Fibroblast of skin of abdomen (primary cell): ENCODE data around the gene RAD51B.

ENCODE experiments used
- DNase-seq: peaks from one replicate; pipeline ENCODE4 v3.0.0-alpha.2; 2013

RAD51B gene

GRCh38 chr14:68735856-68736255 lies 916.3 kb downstream of the RAD51B start:
- DNase-seq = no peak

GRCh38 chr14:68736471-68736871 lies 916.9 kb downstream of the RAD51B start:
- no peak for DNase-seq

DNA sequence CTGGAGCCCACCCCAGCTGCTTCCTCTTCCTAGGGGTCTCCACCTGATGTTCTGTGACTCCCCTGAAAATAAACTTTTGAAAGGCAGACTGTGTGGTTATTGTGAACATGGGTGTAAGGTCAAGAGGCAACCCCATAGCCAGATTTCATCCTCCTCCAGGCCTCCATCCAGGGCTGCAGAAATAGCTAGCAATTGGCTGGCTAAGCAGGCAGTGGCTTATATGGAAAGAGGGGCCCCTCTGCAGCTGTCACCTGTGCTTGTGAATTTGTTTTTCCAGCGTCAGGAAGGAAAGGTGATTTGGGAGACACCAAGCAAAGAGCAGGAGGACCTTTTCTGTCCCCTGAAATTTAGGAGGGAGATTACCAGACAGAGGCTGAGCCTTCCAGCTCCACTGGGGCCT lies 917.5 kb downstream of the RAD51B start:
- DNase-seq = no peak

DNA sequence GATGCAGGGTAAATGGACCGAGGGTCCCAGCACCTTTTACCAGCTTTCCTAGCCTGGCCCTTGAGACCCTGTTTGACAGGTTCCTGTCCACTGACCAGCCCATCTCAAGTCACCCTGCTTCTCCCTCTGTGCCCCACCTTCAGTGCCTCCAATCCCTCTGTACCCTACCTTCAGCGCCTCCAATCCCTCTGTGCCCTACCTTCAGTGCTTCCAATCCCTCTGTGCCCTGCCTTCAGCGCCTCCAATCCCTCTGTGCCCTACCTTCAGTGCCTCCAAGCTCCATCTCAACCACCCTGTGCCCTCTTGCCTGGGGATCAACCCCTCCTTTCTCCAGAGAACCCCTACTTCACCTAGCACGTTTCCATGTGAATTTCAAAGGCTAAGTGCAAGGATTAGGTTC lies 919.0 kb downstream of the RAD51B start:
- DNase-seq = no peak

- DNase-seq = no peak
Measured at GRCh38 chr14:68739701-68740100, 920.1 kb downstream of the RAD51B start.

DNA sequence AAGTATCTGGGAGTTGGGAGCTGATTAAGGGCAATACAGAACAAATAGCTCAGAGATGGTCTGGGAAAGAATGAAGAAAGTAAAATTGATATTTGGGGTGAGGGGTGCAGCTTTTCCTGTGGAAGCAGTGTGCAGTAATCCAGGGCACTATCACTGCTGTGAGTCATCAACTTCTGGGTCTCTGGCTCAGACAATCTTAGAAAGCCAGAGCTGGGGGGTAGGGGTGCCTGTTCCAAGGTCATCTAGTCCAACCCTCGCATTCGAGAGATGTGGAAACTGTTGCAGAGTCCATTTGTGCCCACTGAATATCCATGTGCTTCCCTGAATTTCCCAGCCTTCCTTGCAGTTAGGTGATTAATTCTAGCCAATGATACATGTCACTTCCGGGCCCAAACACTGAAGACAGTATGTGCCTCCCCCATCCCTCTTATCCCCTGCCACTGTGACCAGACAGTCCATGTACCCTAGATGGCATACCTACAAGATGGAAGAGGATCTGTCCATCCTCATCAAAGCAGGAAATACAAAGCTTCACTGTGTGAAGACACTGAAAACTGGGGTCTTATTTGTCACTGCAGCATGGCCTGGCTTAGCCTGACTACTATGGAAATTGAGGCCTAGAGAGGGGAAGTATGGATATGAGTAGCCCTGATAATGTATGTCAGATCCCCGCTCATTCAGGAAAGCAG lies 921.4 kb downstream of the RAD51B start:
- DNase-seq = no peak

DNA sequence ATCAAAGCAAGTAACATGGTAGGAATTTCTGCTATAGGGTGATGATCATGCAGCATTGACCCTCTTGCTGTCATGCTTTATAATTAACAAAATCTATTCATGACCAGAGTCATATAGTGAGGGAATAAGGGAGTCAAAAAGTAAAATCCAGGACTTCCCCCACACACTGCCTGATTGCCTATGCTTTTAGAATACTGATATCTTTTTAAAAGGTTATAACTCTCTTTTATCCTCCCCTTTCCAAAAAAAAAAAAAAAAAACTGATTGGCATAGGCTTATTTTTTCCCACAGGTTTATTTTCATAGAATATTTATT lies 921.9 kb downstream of the RAD51B start:
- DNase-seq = no peak

DNA sequence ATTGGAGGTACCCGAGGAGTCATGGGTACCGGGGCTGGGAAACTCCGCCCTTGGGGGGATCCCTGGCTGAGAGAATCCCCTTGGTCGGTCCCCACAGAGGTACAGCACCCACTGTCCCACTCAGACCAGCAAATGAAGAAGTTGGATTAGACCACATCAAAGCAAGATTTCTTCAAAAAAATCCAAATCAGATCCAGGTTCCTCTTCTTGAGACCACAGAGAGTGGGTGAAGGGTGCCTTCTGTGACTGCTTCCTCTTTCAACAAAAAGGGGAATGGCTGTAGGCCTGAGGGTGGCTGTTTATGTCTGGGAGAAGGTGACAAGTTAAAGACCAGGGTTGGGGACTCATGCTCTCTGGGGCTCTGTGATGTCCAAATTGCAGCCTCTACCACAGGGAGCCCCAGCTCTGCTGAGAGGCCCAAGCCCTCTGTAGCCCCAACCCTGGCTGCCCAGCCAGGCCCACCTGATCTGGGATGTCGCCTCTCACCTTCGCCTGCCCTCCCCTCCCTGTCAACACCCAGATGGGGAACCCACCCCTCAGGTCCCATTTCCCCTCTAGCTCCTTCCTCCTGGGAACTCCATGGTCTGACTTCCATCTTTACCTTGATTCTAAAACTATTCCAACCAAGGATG lies 922.4 kb downstream of the RAD51B start:
- DNase-seq = no peak

- DNase-seq = no peak
Measured at GRCh38 chr14:68744613-68745012, 925.0 kb downstream of the RAD51B start.

- no peak for DNase-seq
Measured at GRCh38 chr14:68747393-68747792, 927.8 kb downstream of the RAD51B start.

GRCh38 chr14:68748260-68748659 lies 928.7 kb downstream of the RAD51B start:
- no peak for DNase-seq

DNA sequence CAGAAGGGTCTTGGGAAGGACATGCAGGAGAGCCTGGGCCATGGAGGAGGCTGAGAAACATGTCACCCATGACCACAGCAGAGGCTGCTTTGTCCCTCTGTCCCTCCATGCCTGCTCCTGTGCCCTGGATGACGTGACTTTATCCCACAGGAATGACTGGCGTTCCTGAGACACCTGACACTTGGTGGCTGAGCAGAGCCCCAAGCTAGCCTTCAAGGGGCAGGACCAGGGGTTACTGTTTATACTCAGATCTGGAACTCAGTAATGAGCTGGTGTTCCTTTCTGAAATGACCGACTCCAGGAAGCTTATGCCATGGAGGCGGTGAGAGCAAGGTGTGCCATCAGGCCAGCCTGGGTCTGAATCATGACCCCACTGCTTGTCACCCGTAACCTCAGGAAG lies 929.1 kb downstream of the RAD51B start:
- no peak for DNase-seq

- peak; percentile 79 for DNase-seq
Measured at GRCh38 chr14:68749487-68750475, 930.2 kb downstream of the RAD51B start.

DNA sequence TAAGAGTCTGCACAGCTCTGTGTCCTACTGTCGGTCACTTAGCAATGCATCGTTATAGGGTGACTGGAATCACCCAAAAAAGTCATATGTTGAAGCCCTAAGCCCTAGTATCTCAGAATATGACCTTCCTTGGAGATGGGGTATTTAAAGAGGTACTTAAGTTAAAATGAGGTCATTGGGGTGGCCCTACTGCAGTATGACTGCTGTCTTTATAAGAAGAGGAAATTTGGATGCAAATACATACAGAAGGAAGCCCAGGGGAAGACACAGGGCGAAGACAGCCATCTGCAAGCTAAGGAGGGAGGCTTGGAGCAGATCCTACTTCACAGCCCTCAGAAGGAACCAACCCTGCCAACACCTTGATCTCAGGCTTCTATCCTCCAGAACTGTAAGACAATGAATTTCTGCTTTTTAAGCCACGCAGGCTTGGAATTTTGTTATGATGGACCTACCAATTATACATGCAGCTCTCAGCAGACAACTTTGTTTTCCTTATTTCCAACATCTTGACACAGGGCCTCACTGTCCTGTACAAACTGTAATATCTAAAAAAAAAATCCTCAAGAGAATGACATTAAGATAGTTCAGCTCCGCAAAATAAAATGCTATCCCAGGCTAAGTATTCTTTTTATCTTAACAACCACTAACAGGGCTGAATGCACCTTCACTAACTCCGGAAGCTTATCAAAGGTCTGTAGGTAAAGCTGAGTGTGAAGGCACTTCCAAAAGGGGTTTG lies 932.9 kb downstream of the RAD51B start:
- no peak for DNase-seq

DNA sequence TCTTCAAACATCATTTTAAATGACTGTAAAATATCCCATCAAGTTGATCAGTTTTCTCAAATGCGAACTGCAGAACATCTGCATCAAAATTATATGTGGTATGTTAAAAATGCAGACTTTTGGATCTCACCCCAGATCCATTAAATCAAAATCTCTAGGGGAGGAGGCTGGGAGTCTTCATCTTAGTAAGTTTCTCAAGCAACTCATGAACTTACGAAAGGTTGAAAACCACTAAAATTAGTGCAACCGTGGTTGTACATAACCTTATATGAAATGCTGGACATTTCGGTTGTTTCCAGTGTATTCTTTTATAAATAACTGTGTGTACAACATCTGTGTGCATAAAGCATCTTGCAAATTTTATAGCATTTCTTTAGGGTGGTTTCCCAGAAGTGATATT lies 934.1 kb downstream of the RAD51B start:
- DNase-seq = peak; percentile 85

- no peak for DNase-seq
Measured at GRCh38 chr14:68755016-68755353, 935.4 kb downstream of the RAD51B start.

DNA sequence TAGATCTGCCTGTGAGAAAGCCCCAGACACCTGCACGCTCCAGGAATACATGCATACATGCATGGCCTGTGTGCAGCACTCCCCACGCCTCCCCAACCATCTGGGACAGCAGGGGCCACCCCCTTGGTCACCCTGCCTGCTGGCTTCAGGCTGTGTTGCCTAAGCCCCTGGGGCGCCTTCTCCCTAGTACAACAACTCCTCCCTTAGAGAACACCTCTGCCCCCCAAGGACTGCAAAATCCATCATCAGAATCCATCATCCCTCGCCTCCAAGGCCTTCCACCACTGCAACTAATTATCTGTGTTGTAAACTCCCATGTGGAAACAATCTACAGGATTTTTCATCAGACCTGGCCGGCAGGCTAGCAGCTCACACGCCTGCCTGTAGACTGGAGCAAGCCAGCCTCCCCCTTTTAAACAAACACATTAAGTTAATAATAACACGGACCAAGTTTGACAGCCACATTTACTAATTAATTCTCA lies 936.5 kb downstream of the RAD51B start:
- peak; percentile 73 for DNase-seq

- DNase-seq = no peak
Measured at GRCh38 chr14:68756734-68757133, 937.2 kb downstream of the RAD51B start.

GRCh38 chr14:68757618-68758081 lies 938.1 kb downstream of the RAD51B start:
- DNase-seq = peak; percentile 52

DNA sequence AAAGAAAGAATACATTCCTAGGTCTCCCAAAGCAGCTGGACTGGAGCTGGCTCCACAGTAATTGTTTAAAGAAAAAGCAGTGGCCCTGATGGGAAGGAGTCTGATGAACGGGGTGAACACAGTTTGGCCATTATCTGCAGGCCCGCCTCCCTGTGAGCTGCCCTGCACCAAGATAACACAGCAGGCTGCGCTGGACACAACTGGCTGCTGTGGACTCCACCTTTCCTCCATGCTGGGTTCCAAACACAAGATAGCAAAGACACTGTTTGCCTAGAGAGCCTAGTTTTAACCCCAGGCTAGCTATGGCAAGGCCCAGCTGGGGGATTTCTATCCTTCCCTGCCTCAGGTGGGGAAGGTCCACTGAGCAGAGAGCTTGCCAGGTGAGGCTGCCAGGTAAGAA lies 938.7 kb downstream of the RAD51B start:
- no peak for DNase-seq

- no peak for DNase-seq
Measured at GRCh38 chr14:68759017-68759560, 939.5 kb downstream of the RAD51B start.

DNA sequence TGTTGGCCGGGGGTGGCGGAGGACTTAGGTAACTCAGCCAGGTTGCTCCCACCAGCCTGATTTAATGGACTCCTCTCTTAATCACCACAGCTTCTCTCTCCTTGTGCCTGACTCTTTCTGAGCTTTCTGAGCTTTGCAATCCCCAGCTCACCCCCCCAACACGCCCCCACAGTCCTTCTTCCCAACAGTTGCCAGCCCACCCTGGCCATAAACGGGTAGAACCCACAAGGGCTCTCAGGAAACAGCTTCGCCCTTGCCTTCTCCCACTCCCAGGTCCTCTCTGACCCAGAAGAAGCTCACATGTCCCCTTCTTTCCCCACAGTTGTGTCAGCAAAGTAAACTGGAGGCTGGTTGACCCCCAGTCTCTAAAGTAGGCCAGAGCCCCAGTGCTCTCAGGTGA lies 940.4 kb downstream of the RAD51B start:
- DNase-seq = no peak
